G401.6 (cell line): ENCODE data around the gene TMOD2.

Experiments used
- FAIRE-seq: peaks from 2 replicates; lab custom pipeline; 2012; peaks lifted over from hg19 to GRCh38; lab: Jason Lieb, UNC

Gene TMOD2

GRCh38 chr15:51825698-51826097 lies 74.3 kb downstream of the TMOD2 start:
- no peak for FAIRE-seq

GRCh38 chr15:51828621-51829375 lies 77.4 kb downstream of the TMOD2 start:
- no peak for FAIRE-seq

- FAIRE-seq, result peak; percentile 52
Measured at GRCh38 chr15:51829376-51830275, 78.2 kb downstream of the TMOD2 start, which contains the start of gene TMOD3. Gene TMOD3, plus strand, starts transcription at chr15:51829653. Its CDS starts 33,232 bp downstream, at chr15:51862885.

- FAIRE-seq, result no peak
Measured at GRCh38 chr15:51830276-51830806, 78.9 kb downstream of the TMOD2 start.

GRCh38 chr15:51833772-51834171 lies 82.4 kb downstream of the TMOD2 start:
- FAIRE-seq, result no peak

GRCh38 chr15:51837792-51838251 lies 86.4 kb downstream of the TMOD2 start:
- no peak for FAIRE-seq

- no peak for FAIRE-seq
Measured at GRCh38 chr15:51838270-51838669, 86.9 kb downstream of the TMOD2 start.

GRCh38 chr15:51840692-51841091 lies 89.3 kb downstream of the TMOD2 start:
- FAIRE-seq, result no peak

- no peak for FAIRE-seq
Measured at GRCh38 chr15:51841406-51842040, 90.1 kb downstream of the TMOD2 start.

GRCh38 chr15:51842265-51842664 lies 90.9 kb downstream of the TMOD2 start:
- FAIRE-seq, result no peak

- no peak for FAIRE-seq
Measured at GRCh38 chr15:51842852-51843737, 91.7 kb downstream of the TMOD2 start.

GRCh38 chr15:51844747-51845426 lies 93.5 kb downstream of the TMOD2 start:
- peak; percentile 39 for FAIRE-seq

GRCh38 chr15:51846066-51846462 lies 94.7 kb downstream of the TMOD2 start:
- no peak for FAIRE-seq

GRCh38 chr15:51846463-51847230 lies 95.2 kb downstream of the TMOD2 start:
- FAIRE-seq, result no peak

GRCh38 chr15:51848811-51849210 lies 97.4 kb downstream of the TMOD2 start:
- FAIRE-seq, result no peak

GRCh38 chr15:51849860-51850259 lies 98.5 kb downstream of the TMOD2 start:
- no peak for FAIRE-seq

- FAIRE-seq, result no peak
Measured at GRCh38 chr15:51853998-51854397, 102.6 kb downstream of the TMOD2 start.

GRCh38 chr15:51855612-51856011 lies 104.2 kb downstream of the TMOD2 start:
- no peak for FAIRE-seq

GRCh38 chr15:51856714-51857380 lies 105.5 kb downstream of the TMOD2 start:
- no peak for FAIRE-seq
